ENCODE measurements around the gene UNG.
A peak's percentile ranks its signal among the peaks of the same experiment; 100 is the strongest.

Gene UNG

DNA sequence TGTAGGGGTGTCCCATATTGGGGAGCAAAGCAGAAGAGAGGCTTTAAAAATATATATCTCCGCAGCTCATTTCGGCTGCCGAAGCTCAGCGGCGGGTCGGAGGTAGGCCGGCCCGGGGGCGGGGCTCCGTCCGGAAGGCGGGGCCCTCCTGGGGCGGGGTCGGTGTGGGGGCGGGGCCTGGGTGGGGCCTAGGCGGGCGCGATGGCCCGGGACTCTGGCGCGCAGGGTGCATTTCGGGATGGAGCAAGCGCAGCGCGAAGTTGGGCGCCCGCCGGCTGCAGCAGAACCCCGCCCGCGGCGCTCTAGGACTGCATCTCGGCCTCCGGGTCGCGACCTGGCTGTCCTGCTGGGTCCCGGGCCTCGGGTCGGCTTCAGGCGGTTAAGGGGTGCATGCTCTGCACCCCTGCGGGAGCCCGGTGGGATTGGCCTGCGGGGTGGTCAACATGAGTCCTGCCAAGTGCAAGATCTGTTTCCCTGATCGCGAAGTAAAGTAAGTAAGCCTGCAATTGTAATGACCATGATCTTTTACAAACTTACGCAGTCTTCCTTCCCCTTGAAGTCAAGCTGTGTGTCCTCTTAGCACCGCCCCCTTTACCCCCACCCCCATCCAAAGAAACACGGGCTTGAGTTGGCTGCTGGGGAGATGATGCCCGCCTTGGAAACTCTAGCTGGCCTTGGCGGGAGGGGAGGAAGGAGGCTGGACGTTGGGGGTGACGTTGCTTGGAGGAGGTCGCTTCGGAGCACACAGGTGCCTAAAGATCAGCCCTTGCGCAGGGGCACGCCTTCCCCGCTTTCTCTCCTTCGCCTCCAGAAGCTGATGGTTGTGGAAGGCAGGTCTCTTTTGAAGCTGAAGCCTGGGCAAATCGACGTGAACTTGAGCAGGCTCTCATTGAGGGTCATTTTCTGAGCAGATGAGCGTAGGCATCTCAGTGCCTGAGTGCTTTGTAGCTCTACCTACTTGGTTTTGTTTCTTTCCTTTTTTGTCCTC, 57.3 kb downstream of the UNG start:
- peak in 54 of 56 donors; percentile 23 to 87 (median 74) for DNase-seq

DNA sequence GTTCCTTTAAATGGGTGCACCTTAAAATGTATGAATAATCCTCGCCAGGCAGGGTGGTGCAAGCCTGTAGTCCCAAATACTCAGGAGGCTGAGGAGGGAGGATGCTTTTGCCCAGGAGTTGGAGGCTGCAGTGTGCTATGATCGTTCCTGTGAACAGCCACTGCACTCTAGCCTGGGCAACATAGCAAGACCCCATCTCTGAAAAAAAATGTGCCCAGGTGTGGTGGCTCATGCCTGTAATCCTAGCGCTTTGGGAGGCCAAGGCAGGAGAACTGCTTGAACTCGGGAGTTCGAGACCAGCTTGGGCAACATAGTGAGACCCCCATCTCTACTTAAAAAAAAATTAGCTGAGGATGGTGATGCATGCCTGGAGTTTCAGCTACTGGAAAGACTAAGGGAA, 58.6 kb downstream of the UNG start:
- no peak for DNase-seq

DNA sequence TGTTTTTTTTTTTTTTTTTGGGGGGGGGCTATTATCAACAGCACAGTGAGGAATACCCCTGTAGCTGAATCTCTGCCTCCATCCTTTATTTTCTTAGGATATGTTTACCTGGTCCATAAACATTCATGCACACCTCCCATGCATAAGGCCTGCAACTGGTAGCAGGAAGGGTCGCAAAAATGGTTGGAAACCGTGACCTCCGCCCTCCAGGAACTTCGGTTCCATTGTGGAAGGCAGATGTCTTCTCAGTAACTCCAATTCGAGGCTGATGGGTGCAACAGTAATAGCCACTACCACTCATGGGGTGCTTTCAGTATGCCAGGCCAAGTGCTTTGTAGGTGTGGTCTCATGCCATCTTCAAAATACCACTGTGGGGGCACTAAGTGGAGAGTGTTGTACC, 59.2 kb downstream of the UNG start:
- DNase-seq, result no peak

DNA sequence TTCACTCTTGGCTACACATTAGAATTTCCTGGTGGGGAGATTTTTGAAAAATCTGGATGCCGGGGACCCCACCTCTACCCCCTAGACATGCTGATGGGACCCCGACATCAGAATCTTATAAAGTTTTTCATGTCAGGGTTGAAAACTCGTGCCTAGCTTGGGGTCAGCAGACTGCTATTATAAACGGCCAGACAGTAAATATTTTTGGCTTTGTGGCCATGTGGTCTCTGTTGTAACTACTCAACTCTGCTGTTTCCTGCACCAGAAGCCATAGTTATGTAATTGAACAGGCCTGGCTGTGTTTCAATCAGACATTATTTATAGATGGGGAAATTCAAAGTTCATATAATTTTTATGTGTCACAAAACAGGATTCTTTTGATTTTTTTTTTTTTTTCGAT, 60.6 kb downstream of the UNG start:
- DNase-seq, result no peak

DNA sequence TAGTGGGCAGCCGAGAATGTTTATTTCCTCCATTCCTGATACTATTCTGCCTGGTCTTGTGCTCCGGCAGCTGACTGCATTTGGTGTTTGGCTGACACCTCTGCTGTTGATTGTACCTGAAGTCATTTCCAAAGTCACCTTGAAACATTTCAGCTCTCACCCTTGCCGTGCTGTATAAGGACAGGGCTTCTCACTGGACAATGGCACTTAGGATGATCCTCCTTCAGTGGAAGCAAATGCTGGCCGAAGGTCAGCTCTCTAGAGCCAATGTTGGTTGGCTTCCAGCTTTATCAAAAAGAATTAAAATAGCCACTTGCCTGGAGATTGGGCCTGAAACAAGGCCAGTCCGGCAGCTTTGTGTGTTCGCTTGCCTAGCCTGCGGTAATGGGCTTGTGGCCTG, 63.0 kb downstream of the UNG start:
- DNase-seq, result no peak
